AG04449 (cell line): ENCODE results near the gene ACAA1.

ENCODE experiments used
- CTCF ChIA-PET: fragments of 350-600 bp; formaldehyde crosslinking; extraction: SDS; loops from one replicate; lab custom pipeline; 2021; ENCODE audit warnings: antibody characterized with exemption; lab: Yijun Ruan, JAX
- POLR2A ChIA-PET: fragments of 400-600, 350-600 bp; formaldehyde crosslinking; extraction: SDS; loops from one replicate; lab custom pipeline; 2020; ENCODE audit warnings: antibody characterized with exemption, inconsistent platforms; lab: Yijun Ruan, JAX
- DNase-seq: peaks from one replicate; pipeline ENCODE4 v3.0.0-alpha.2; 2010; ENCODE audit warnings: low read depth, low spot score
- H3K4me3 ChIP-seq: 2 replicates; pipeline ENCODE4 v1.5.1; 2011; ENCODE audit warnings: low read depth, mild to moderate bottlenecking, control low read depth, low read length
- TF ChIP-seq, protein P1 (sequence below): IDR thresholded peaks from one replicate; pipeline ENCODE4 v1.5.1; 2011; ENCODE audit warnings: mild to moderate bottlenecking, moderate library complexity, low read length, control low read depth, inconsistent platforms; ENCODE audit not compliant: insufficient read depth; ENCODE audit errors: missing control alignments

The ACAA1 gene

DNA sequence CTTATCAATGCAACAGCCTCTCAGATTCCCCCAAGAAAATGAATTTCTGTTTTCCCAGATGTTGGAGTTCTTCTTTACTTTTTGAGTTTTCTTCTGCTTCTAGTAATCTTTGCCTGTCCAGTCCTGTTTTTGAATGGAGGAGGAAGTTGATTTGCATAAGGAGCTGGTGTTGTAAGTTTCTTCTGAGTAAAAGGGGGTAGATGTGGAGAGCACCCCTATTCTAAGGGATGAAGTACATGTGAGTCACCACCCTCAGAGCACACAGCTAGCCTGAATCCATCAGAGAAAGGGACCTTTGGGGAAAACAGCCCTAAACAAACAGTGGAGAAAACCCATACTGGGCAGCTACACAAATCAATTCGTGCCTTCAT, 34.5 kb downstream of the ACAA1 start:
- POLR2A ChIA-PET: no interaction called here
- H3K4me3 ChIP-seq: no peak overlapping the region
- CTCF ChIA-PET: no interaction called here
- TF ChIP-seq, protein P1, sequence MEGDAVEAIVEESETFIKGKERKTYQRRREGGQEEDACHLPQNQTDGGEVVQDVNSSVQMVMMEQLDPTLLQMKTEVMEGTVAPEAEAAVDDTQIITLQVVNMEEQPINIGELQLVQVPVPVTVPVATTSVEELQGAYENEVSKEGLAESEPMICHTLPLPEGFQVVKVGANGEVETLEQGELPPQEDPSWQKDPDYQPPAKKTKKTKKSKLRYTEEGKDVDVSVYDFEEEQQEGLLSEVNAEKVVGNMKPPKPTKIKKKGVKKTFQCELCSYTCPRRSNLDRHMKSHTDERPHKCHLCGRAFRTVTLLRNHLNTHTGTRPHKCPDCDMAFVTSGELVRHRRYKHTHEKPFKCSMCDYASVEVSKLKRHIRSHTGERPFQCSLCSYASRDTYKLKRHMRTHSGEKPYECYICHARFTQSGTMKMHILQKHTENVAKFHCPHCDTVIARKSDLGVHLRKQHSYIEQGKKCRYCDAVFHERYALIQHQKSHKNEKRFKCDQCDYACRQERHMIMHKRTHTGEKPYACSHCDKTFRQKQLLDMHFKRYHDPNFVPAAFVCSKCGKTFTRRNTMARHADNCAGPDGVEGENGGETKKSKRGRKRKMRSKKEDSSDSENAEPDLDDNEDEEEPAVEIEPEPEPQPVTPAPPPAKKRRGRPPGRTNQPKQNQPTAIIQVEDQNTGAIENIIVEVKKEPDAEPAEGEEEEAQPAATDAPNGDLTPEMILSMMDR: no peak
- DNase-seq: no peak

DNA sequence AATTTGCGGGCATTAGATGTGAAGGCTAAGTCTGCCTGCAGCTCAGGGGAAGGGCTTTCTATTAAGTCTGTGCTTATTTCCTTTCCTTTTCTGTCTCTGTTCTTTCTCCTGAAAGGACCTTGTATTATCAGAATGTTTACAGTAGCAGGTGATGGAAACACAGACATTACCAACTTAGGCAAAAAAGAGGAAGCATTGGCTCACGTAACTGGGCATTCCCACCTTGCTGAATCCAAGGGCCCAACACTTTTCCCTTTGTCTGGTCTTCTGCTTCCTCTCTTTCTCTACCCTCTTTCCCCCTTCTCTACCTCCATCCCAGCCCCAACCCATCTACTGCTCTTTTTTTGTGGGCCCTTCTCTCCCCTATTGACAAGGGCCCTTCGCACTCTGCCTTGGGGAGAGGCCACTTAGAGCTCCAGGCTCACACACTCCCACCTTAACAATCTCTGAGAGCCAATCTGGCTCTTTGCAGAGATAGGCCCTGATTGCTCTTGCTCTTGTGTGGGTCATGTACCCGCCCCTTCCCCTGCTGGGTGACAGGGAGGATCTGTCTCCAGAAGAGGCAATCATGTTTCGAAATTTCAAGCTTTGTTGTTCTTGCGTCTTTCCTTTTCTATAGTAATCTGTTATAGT, 35.0 kb downstream of the ACAA1 start:
- DNase-seq: no peak
- POLR2A ChIA-PET: no interaction called here
- CTCF ChIA-PET: no interaction called here
- no peak overlapping the region for H3K4me3 ChIP-seq
- TF ChIP-seq, protein P1: no peak

DNA sequence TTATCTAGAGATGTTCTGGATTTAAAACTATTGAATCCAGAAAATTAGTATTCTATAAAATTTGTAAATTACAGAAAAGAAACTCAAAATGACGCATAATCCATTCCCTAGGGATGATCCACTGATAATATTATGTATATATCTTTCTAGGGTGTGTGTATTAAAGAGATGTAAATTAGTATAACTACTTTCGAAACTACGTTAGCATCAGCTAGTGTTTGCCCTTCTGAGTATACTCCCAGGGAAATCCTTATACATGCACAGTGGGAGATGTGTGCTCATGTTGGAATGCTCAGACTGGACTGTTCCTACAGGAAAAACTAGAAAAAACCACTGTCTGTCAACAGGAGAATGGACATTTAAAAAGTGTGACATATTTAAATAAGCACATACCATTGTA, 36.4 kb downstream of the ACAA1 start:
- CTCF ChIA-PET: no interaction called here
- H3K4me3 ChIP-seq: no peak overlapping the region
- TF ChIP-seq, protein P1: no peak
- DNase-seq: no peak
- POLR2A ChIA-PET: no interaction called here

DNA sequence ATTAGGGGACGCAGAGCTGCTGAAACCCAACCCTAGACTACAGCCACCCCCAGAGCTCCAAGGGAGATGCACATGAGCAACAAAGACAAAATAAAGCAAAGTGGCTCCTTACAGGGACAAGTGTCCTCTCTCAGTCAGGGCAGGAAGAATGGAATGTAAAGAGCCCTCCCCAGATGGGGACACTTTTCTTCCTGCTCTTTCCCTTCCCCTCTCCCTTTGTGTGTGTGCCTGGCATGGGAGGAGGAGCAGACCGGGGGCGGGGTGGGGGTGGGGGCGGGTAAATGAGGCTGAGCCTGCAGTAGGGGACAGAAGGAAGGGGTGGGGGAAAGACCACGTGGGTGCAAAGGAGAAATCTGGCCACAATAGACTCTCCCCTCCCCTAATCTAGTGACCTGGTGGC, 37.4 kb downstream of the ACAA1 start:
- TF ChIP-seq, protein P1: no peak
- ChIA-PET CTCF (interaction anchor here (0.6 kb wide), 1 partner anchor 543 kb away, joined by 3 read pairs; no protein-coding TSS in a partner anchor), POLR2A (no interaction called here)
- DNase-seq: no peak
- H3K4me3 ChIP-seq: no peak overlapping the region

DNA sequence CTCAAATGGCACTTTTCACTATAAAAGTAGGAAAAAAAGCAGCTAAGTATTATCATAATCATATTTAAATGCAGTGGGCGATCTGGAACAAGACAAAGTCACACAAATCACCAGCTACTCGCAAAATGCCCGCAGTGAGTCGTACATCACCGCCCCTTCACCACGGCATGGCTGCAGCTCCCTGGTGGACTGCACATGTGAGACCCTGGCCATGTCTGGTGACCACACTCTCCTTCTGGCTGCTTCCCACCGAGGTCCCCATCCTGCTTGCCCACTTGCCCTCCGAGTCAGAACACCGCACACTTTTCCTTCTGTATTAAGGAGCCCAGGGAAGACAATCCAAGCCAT, 38.6 kb downstream of the ACAA1 start:
- CTCF ChIA-PET: no interaction called here
- POLR2A ChIA-PET: no interaction called here
- DNase-seq: no peak
- TF ChIP-seq, protein P1: no peak
- H3K4me3 ChIP-seq: no peak overlapping the region

DNA sequence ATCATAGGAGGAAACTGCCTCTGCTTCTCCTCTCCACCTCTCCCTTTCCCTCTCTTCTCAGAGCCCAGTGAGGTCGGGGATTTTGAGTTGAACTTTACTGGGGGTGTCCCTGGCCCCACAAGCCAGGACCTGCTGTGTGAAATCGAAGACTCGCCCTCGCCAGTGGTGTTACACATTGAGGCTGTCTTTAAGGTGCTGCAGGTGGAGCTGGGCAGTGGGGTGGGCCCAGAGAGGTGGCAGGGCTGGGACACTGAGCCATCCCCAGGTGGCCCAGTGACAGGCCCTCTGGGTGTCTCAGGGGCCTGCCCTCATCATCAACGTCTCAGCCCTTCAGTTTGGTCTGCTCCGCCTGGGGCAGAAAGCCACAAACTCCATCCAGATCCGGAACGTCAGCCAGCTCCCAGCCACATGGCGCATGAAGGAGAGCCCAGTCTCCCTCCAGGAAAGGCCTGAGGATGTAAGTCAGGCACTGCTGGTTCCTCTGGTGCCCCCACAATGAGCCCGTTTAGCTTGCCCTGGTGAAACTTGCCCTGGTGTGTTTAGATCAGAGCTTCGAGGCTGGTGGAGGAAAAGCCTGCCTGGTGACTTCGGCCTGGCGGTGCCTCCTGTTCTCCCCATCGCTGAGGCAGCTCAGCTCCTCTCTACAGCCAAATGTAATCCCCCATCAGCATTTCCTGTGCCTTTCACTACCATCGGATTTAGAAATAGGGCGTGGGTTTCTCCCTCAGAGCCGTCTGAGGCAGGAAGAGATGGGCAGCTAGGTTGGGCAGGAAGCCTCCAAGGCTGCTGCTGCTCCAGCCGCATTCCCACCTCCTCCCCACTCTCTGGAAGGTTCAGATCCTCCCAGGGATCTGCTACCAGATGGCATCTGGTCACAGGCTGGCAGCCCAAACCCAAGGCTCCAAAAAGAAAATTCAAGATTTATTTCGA, 39.2 kb downstream of the ACAA1 start:
- TF ChIP-seq, protein P1: no peak
- no peak overlapping the region for H3K4me3 ChIP-seq
- ChIA-PET CTCF (no interaction called here), POLR2A (no interaction called here)
- DNase-seq: no peak
